NCI-H128 (cell line): ENCODE data around the gene TRIM71.
"Not testable (repeated sequence)": the region's sequence is repeated elsewhere in the genome, so short reads cannot be mapped to it uniquely, and the experiment has no call there.

Experiments used
- DNase-seq: peaks from one replicate; lab custom pipeline; 2025; ENCODE audit not compliant: unreplicated experiment; lab: John Stamatoyannopoulos, UW

The TRIM71 gene

GRCh38 chr3:32819551-32820348 lies 2.0 kb downstream of the TRIM71 start:
- no peak for DNase-seq

GRCh38 chr3:32820430-32820829 lies 2.6 kb downstream of the TRIM71 start:
- no peak for DNase-seq

GRCh38 chr3:32820971-32821685 lies 3.3 kb downstream of the TRIM71 start:
- no peak for DNase-seq

GRCh38 chr3:32821686-32822296 lies 4.0 kb downstream of the TRIM71 start:
- DNase-seq: no peak

- DNase-seq: no peak
These were observed 5.1 kb downstream of the TRIM71 start for GRCh38 chr3:32822609-32823498.

GRCh38 chr3:32823641-32824184 lies 5.9 kb downstream of the TRIM71 start:
- DNase-seq: not testable (repeated sequence)

- DNase-seq: no peak
These were observed 8.0 kb downstream of the TRIM71 start for GRCh38 chr3:32825601-32826375.

- DNase-seq: no peak
These were observed 13.3 kb downstream of the TRIM71 start for GRCh38 chr3:32831062-32831461.

GRCh38 chr3:32831791-32832190 lies 14.0 kb downstream of the TRIM71 start:
- DNase-seq: no peak

GRCh38 chr3:32832193-32832592 lies 14.4 kb downstream of the TRIM71 start:
- DNase-seq: no peak

GRCh38 chr3:32835049-32835371 lies 17.2 kb downstream of the TRIM71 start:
- DNase-seq: no peak

- DNase-seq: no peak
These were observed 18.2 kb downstream of the TRIM71 start for GRCh38 chr3:32835961-32836360.

GRCh38 chr3:32836601-32837000 lies 18.8 kb downstream of the TRIM71 start:
- no peak for DNase-seq

GRCh38 chr3:32837366-32837765 lies 19.6 kb downstream of the TRIM71 start:
- DNase-seq: no peak

GRCh38 chr3:32837789-32838188 lies 20.0 kb downstream of the TRIM71 start:
- no peak for DNase-seq

GRCh38 chr3:32839714-32840085 lies 21.9 kb downstream of the TRIM71 start:
- DNase-seq: no peak

- DNase-seq: no peak
These were observed 22.5 kb downstream of the TRIM71 start for GRCh38 chr3:32840086-32840841.

GRCh38 chr3:32841341-32841740 lies 23.5 kb downstream of the TRIM71 start:
- no peak for DNase-seq

- no peak for DNase-seq
These were observed 24.2 kb downstream of the TRIM71 start for GRCh38 chr3:32841867-32842470.
